Measurements from ENCODE around the gene UBE2J2. TPM values are rescaled to one million over a fixed set of nuclear protein-coding genes. Genes with fewer than 3 reads are reported as not detected.

UBE2J2 gene
- total and polyA plus RNA-seq, 2 experiments from 2014 or later: 47.1 to 70.2 TPM

GRCh38 chr1:1306661-1307260 is 33.1 kb upstream of the UBE2J2 start:
- H2AFZ ChIP-seq: no peak overlapping the region
- H3K9me2 ChIP-seq (ENCODE audit: insufficient read depth): no peaks in the 10 kb centered on the region
- Mint-ChIP-seq H3K36me3 (ENCODE audit: low read depth) (peaks cover 6% of the 10 kb centered on the region), H3K4me1 (peaks cover 20% of the 10 kb centered on the region; the same call in 2 of the 3 replicates), H3K27ac (no peak overlapping the region), H3K27me3 (ENCODE audit: insufficient read depth, low read depth, poor library complexity) (peaks cover 20% of the 10 kb centered on the region), H3K4me3 (peak overlapping the region; percentile 80), H3K9me3 (no peaks in the 10 kb centered on the region)
- H3K4me1 ChIP-seq (ENCODE audit: insufficient read depth): peaks cover 7% of the 10 kb centered on the region; the same call in 1 of the 2 replicates
- H4K20me1 ChIP-seq (replicated peaks; ENCODE audit: insufficient read depth): no peaks in the 10 kb centered on the region; the same call in 1 of the 2 replicates
- no peak for ATAC-seq
- H3K79me2 ChIP-seq (replicated peaks; ENCODE audit: insufficient read depth): peaks cover 5% of the 10 kb centered on the region; the same call in 1 of the 2 replicates
- H3K36me3 ChIP-seq (ENCODE audit: insufficient read depth): no peaks in the 10 kb centered on the region
- TF ChIP-seq STAT1 (IDR thresholded peaks at IDR 0.05; ENCODE audit: unreplicated experiment) (no peak), JUNB (IDR thresholded peaks at IDR 0.05; ENCODE audit: unreplicated experiment) (no peak), CREB1 (CRISPR knock-in tag; IDR thresholded peaks at IDR 0.05; ENCODE audit: low read depth) (no peak), EZH2 (IDR thresholded peaks at IDR 0.05; ENCODE audit: low read depth, unreplicated experiment) (no peak), NANOG (IDR thresholded peaks at IDR 0.05; ENCODE audit: borderline replicate concordance) (no peak), EZH2phosphoT487 (IDR thresholded peaks at IDR 0.05; ENCODE audit: unreplicated experiment) (no peak), ZNF462 (CRISPR knock-in tag; IDR thresholded peaks at IDR 0.05) (no peak), CTCF (conservative IDR thresholded peaks at IDR 0.05; ENCODE audit: low read depth in 2 of 2) (no peak), ETS1 (IDR thresholded peaks at IDR 0.05) (no peak), ZNF114 (CRISPR knock-in tag; IDR thresholded peaks at IDR 0.05) (no peak), POLR2AphosphoS5 (IDR thresholded peaks at IDR 0.05; ENCODE audit: low read depth) (no peak), ZNF331 (CRISPR knock-in tag; IDR thresholded peaks at IDR 0.05; ENCODE audit: low read depth) (no peak)
- TF ChIP-seq, protein P1, sequence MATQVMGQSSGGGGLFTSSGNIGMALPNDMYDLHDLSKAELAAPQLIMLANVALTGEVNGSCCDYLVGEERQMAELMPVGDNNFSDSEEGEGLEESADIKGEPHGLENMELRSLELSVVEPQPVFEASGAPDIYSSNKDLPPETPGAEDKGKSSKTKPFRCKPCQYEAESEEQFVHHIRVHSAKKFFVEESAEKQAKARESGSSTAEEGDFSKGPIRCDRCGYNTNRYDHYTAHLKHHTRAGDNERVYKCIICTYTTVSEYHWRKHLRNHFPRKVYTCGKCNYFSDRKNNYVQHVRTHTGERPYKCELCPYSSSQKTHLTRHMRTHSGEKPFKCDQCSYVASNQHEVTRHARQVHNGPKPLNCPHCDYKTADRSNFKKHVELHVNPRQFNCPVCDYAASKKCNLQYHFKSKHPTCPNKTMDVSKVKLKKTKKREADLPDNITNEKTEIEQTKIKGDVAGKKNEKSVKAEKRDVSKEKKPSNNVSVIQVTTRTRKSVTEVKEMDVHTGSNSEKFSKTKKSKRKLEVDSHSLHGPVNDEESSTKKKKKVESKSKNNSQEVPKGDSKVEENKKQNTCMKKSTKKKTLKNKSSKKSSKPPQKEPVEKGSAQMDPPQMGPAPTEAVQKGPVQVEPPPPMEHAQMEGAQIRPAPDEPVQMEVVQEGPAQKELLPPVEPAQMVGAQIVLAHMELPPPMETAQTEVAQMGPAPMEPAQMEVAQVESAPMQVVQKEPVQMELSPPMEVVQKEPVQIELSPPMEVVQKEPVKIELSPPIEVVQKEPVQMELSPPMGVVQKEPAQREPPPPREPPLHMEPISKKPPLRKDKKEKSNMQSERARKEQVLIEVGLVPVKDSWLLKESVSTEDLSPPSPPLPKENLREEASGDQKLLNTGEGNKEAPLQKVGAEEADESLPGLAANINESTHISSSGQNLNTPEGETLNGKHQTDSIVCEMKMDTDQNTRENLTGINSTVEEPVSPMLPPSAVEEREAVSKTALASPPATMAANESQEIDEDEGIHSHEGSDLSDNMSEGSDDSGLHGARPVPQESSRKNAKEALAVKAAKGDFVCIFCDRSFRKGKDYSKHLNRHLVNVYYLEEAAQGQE (IDR thresholded peaks at IDR 0.05; ENCODE audit: unreplicated experiment): no peak
- no peaks in the 10 kb centered on the region for H3K27me3 ChIP-seq (ENCODE audit: insufficient read depth)
- peaks cover 8% of the 10 kb centered on the region; the same call in 1 of the 2 replicates for H3F3A ChIP-seq (replicated peaks; ENCODE audit: low read depth)
- H3K4me3 ChIP-seq: peak overlapping the region; percentile 90
- H3K4me2 ChIP-seq: peak overlapping the region; percentile 87
- DNase-seq (ENCODE audit: low spot score): no peak
- H3K27ac ChIP-seq (ENCODE audit: low read depth): no peak overlapping the region

All from GM23338 (cell line).